HepG2 (cell line): ENCODE results near the gene CRNN. TPM values are rescaled to one million over a fixed set of nuclear protein-coding genes. Genes with fewer than 3 reads are reported as not detected.

Experiments
- ATAC-seq: fragments of 200-7000 bp; cut with Tn5 transposase; 3 replicates; pipeline ENCODE4 v1.9.1; 2020; ENCODE audit warnings: mild to moderate bottlenecking, moderate library complexity
- BruUV-seq: library from RNA; stranded (reverse); fragments of 400-500 nt; replicated peaks from 2 replicates; lab custom pipeline; 2021; lab: Mats Ljungman, UMichigan
- CTCF ChIA-PET: fragments of 300-600 bp; formaldehyde crosslinking; extraction: SDS; loops from one replicate; lab custom pipeline; 2021; ENCODE audit warnings: low total read pairs, inconsistent platforms, low intra/inter-chr PET ratio; lab: Yijun Ruan, JAX
- POLR2A ChIA-PET: fragments of 350-600 bp; sonication (Branson Sonifier 250); formaldehyde crosslinking; loops from one replicate; lab custom pipeline; 2020; ENCODE audit warnings: antibody characterized with exemption, inconsistent platforms; lab: Yijun Ruan, JAX
- DNase-seq: peaks from one replicate; pipeline ENCODE4 v3.0.0-alpha.2; 2015; ENCODE audit warnings: low spot score
- FAIRE-seq: peaks from 3 replicates; lab custom pipeline; 2011; peaks lifted over from hg19 to GRCh38; lab: Jason Lieb, UNC
- H2AFZ ChIP-seq: one replicate; pipeline ENCODE4 v1.6.1; 2011; ENCODE audit warnings: low read length, inconsistent platforms
- H3K27ac ChIP-seq: fragments of 300-600 bp; 3 replicates; pipeline ENCODE4 v1.8.0; 2011; ENCODE audit warnings: mixed run types, mild to moderate bottlenecking, mixed read lengths, low read length, inconsistent platforms; ENCODE audit not compliant: insufficient read depth; ENCODE audit errors: extremely low read length
- H3K27me3 ChIP-seq, 2 experiments: fragments of 200-600 bp in 1 of 2; 2 replicates in 1 of 2; 3 replicates in 1 of 2; pipeline versions ENCODE4 v1.6.0 to v1.8.0; 2011; ENCODE audit warnings: low read length in 2 of 2, mild to moderate bottlenecking in 2 of 2, moderate library complexity in 2 of 2, inconsistent platforms in 1 of 2; ENCODE audit not compliant: insufficient read depth in 2 of 2, control insufficient read depth in 1 of 2
- H3K36me3 ChIP-seq, 2 experiments: fragments of 200-600 bp in 1 of 2; replicated peaks in 1 of 2; 2 replicates in 1 of 2; 3 replicates in 1 of 2; pipeline versions ENCODE4 v1.5.1 to v1.8.0; 2011; ENCODE audit warnings: low read length in 2 of 2, inconsistent platforms in 1 of 2; ENCODE audit not compliant: insufficient read depth in 2 of 2, control insufficient read depth in 1 of 2
- H3K4me1 ChIP-seq: 2 replicates; pipeline ENCODE4 v1.5.1; 2012; ENCODE audit warnings: low read length, inconsistent platforms; ENCODE audit not compliant: insufficient read depth
- H3K4me2 ChIP-seq: 2 replicates; pipeline ENCODE4 v1.6.0; 2011; ENCODE audit warnings: low read depth, low read length, inconsistent platforms
- H3K4me3 ChIP-seq, 3 experiments: fragments of 200-600 bp in 1 of 3; sonication (generic), shearing (Covaris generic) in 1 of 3; replicated peaks in 1 of 3; 2 replicates each; pipeline ENCODE4 v1.5.1; 2011 to 2016; ENCODE audit warnings: low read length in 3 of 3, inconsistent platforms in 2 of 3, low read depth in 2 of 3, mild to moderate bottlenecking in 2 of 3, control low read depth in 1 of 3, mixed read lengths in 1 of 3; ENCODE audit not compliant: insufficient read depth in 1 of 3
- H3K79me2 ChIP-seq: one replicate; pipeline ENCODE4 v1.6.1; 2011; ENCODE audit warnings: low read length, inconsistent platforms; ENCODE audit not compliant: insufficient read depth
- H3K9ac ChIP-seq: 2 replicates; pipeline ENCODE4 v1.6.0; 2011; ENCODE audit warnings: mild to moderate bottlenecking, low read depth, low read length, inconsistent platforms; ENCODE audit not compliant: insufficient read depth
- H3K9me3 ChIP-seq: 2 replicates; pipeline ENCODE4 v1.5.1; 2012; ENCODE audit warnings: mild to moderate bottlenecking, low read length
- H4K20me1 ChIP-seq: 2 replicates; pipeline ENCODE4 v1.6.0; 2011; ENCODE audit warnings: inconsistent platforms, mild to moderate bottlenecking, low read length, moderate library complexity; ENCODE audit not compliant: insufficient read depth
- BRD4 ChIP-seq: sonication (generic); formaldehyde crosslinking; IDR thresholded peaks from 2 replicates; pipeline ENCODE4 v1.4.0; 2020; ENCODE audit warnings: missing genetic modification reagents
- HNF1A ChIP-seq, 2 experiments: sonication (generic) in 1 of 2; formaldehyde crosslinking in 1 of 2; IDR thresholded peaks; 2 replicates each; pipeline versions ENCODE4 v1.4.0 to v1.6.1; 2016 to 2020; ENCODE audit warnings: borderline replicate concordance in 1 of 2, low read depth in 1 of 2, mild to moderate bottlenecking in 1 of 2, missing genetic modification reagents in 1 of 2
- HOXA9 ChIP-seq: sonication (generic); formaldehyde crosslinking; IDR thresholded peaks from 2 replicates; pipeline ENCODE4 v1.8.1; 2022; ENCODE audit warnings: missing genetic modification reagents, mild to moderate bottlenecking, moderate library complexity, borderline replicate concordance
- LBX2 ChIP-seq: sonication (generic); formaldehyde crosslinking; IDR thresholded peaks from 2 replicates; pipeline ENCODE4 v1.5.0; 2020; ENCODE audit warnings: missing genetic modification reagents, mild to moderate bottlenecking, borderline replicate concordance
- TCF12 ChIP-seq, 2 experiments: fragments of 450-650 bp in 1 of 2; sonication (generic) in 1 of 2; formaldehyde crosslinking in 1 of 2; IDR thresholded peaks; 2 replicates each; pipeline versions ENCODE4 v1.6.1 to v1.8.0; 2017 to 2022; ENCODE audit warnings: antibody characterized with exemption in 1 of 2, mild to moderate bottlenecking in 1 of 2, missing genetic modification reagents in 1 of 2, moderate library complexity in 1 of 2
- ZNF124 ChIP-seq: sonication (generic); formaldehyde crosslinking; IDR thresholded peaks from 2 replicates; pipeline ENCODE4 v1.4.0; 2020; ENCODE audit warnings: missing genetic modification reagents
- WGBS: methylation state at CpG from one replicate; pipeline ENCODE4 v1.1.6; 2017; ENCODE audit warnings: low lambda C conversion rate; 5-methylcytosine and 5-hydroxymethylcytosine counted together
- in situ Hi-C: cut with HindIII; loops from 2 replicates; pipeline ENCODE4 v1.10.0; 2017; ENCODE audit warnings: low pct_unique_long_range_greater_than_20kb; ENCODE audit not compliant: extremely low pct_ligation_motif_present
- intact Hi-C: fragments of 100-400 bp; cut with micrococcal nuclease; formaldehyde crosslinking; loops from one replicate; pipeline ENCODE4 v1.10.0; 2022; ENCODE audit not compliant: unreplicated experiment
- polyA plus RNA-seq, 8 experiments: library from polyadenylated mRNA; depleted of rRNA in 3 of 8; stranded (reverse) in 7 of 8; unstranded in 1 of 8; fragments of >200 nt; fragmentation: Illumina TruSeq in 4 of 8; extraction: Trizol in 4 of 8; gene quantifications; 2 replicates each; pipeline versions ENCODE4 v1.2.1 to v1.2.3, GENCODE V29; 2011 to 2016; ENCODE audit warnings: low read depth in 4 of 8, missing spikeins in 1 of 8, mixed read lengths in 1 of 8; ENCODE audit not compliant: insufficient read depth in 1 of 8
- total RNA-seq, 5 experiments: library from RNA; depleted of rRNA; stranded (reverse); fragments of >200 nt; fragmentation: Illumina TruSeq; extraction: Trizol; gene quantifications; 2 replicates each; pipeline ENCODE4 v1.2.3, GENCODE V29; 2016; ENCODE audit warnings: low read depth in 1 of 5

Gene CRNN
- total and polyA plus RNA-seq, 2 of the 13 experiments (the other 11 are each of a cell fraction or from before 2014, with no cell fraction given), result not detected

- intact Hi-C loops, result no loop called here
- BruUV-seq, result no TSS peak
- H3K4me3 ChIP-seq, result no peak overlapping the region
- H4K20me1 ChIP-seq, result no peaks in the 10 kb centered on the region
- in situ Hi-C loops, result no loop called here
- no peaks in the 10 kb centered on the region for H3K9me3 ChIP-seq
- no peak overlapping the region for H3K4me2 ChIP-seq
- TF ChIP-seq ZNF124 (CRISPR knock-in tag) (no peak), LBX2 (CRISPR knock-in tag) (no peak), TCF12 (IDR thresholded peaks at IDR 0.05) (no peak), TCF12 (CRISPR knock-in tag; IDR thresholded peaks at IDR 0.05) (no peak), BRD4 (CRISPR knock-in tag) (no peak), HOXA9 (no peak), HNF1A (IDR thresholded peaks at IDR 0.05; ENCODE audit: low read depth) (no peak), HNF1A (CRISPR knock-in tag; IDR thresholded peaks at IDR 0.05; ENCODE audit: borderline replicate concordance) (no peak)
- TF ChIP-seq, all 625 proteins: peak for 0
- ATAC-seq (no peak), FAIRE-seq (no peak), DNase-seq (no peak)
- H3K4me1 ChIP-seq, result no peaks in the 10 kb centered on the region
- no peak overlapping the region for H3K27ac ChIP-seq
- H2AFZ ChIP-seq, result no peak overlapping the region
- ChIA-PET POLR2A (no interaction called here), CTCF (interaction anchor here (1.0 to 1.1 kb wide), 2 partner anchors 64 to 272 kb away, joined by 3 read pairs; no protein-coding TSS in a partner anchor)
- H3K9ac ChIP-seq, result no peak overlapping the region
- 73% methylated on average over 26 of the region's 26 CpGs for WGBS
- H3K79me2 ChIP-seq, result no peaks in the 10 kb centered on the region
- H3K27me3 ChIP-seq, result no peaks in the 10 kb centered on the region
- H3K36me3 ChIP-seq, result no peaks in the 10 kb centered on the region
These were observed 48.6 kb upstream of the CRNN start for GRCh38 chr1:152462636-152463035.
